ENCODE measurements around the gene RAB6A.

DNA sequence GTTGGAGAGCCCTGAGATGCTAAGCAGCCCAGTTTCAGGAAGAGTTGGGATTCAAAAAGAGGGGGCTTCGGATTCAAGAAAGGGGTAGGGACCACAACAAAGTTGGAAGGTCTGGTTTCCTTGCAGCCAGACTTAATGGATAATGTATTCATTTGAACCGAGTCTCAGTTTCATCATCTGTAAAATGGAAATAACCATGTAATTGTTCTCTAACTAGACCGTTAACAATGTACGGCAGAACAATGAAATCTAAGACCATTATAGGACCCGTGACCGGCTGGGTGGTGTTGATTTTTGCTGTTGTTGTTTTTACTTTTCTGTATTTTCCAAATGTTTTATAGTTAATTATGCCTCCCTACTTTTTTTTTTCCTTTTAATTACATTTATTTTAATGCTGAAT lies 20.4 kb upstream of the RAB6A start:
- TF ChIP-seq CTCF (IDR thresholded peaks at IDR 0.05) (no peak), ZFX (IDR thresholded peaks at IDR 0.05; ENCODE audit: borderline replicate concordance) (no peak)
